Measurements from ENCODE around the gene IL32. TPM values are rescaled to one million over a fixed set of nuclear protein-coding genes. Genes with fewer than 3 reads are reported as not detected.

IL32 gene
- polyA plus RNA-seq, 1 donor from 2014 or later: not detected

DNA sequence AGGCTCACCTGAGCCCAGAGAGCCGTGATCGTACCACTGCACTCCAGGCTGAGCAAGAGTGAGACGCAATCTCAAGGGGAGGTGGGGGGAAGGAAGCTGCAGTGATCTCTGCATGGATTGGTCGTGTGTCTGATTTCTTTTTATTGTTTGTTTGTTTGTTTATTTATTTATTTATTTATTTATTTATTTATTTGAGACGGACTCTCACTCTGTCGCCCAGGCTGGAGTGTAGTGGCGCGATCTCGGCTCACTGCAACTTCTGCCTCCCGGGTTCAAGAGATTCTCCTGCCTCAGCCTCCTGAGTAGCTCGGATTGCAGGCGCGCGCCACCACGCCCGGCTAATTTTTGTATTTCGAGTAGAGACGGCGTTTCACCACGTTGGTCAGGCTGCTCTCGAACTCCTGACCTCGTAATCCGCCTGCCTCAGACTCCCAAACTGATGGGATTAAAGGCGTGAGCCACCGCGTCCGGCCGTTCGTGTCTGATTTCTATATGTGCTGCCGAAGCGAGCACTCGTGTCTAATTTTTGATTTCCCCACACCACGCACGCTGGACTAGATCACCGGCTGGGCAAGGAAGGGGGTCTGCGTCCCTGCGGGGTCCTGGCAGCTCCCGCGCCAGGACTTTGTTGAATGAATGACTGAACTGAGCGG is 45.7 kb upstream of the IL32 start:
- no peaks in the 10 kb centered on the region for H3K79me2 ChIP-seq (replicated peaks; ENCODE audit: insufficient read depth, low read length)
- H3K27me3 ChIP-seq (ENCODE audit: insufficient read depth, low read depth, low read length): peaks cover 38% of the 10 kb centered on the region
- no peak overlapping the region for H3K27ac ChIP-seq (ENCODE audit: low read length)
- H3K9ac ChIP-seq (ENCODE audit: low read length): no peak overlapping the region
- H3K36me3 ChIP-seq (ENCODE audit: insufficient read depth, low read length): no peaks in the 10 kb centered on the region
- TF ChIP-seq MXI1 (conservative IDR thresholded peaks at IDR 0.05; ENCODE audit: poor library complexity, severe bottlenecking) (no peak), EP300 (conservative IDR thresholded peaks at IDR 0.05; ENCODE audit: poor library complexity, severe bottlenecking) (no peak), RAD21 (conservative IDR thresholded peaks at IDR 0.05) (no peak), POLR2AphosphoS5 (IDR thresholded peaks at IDR 0.05) (no peak), TAF1 (IDR thresholded peaks at IDR 0.05; ENCODE audit: low read depth) (no peak)
- peak overlapping the region; percentile 55 for H3K4me3 ChIP-seq (ENCODE audit: low read length)
- no peak overlapping the region for H2AFZ ChIP-seq (ENCODE audit: low read depth, low read length)
- H3K9me2 ChIP-seq (ENCODE audit: insufficient read depth, low read length): no peaks in the 10 kb centered on the region
- H3F3A ChIP-seq (ENCODE audit: insufficient read depth, low read length, poor library complexity, severe bottlenecking): no peaks in the 10 kb centered on the region
- no peaks in the 10 kb centered on the region for H4K20me1 ChIP-seq (ENCODE audit: insufficient read depth)
- no peaks in the 10 kb centered on the region for H3K9me3 ChIP-seq (ENCODE audit: low read length)
- no peak overlapping the region for H3K4me2 ChIP-seq (ENCODE audit: low read length)

DNA sequence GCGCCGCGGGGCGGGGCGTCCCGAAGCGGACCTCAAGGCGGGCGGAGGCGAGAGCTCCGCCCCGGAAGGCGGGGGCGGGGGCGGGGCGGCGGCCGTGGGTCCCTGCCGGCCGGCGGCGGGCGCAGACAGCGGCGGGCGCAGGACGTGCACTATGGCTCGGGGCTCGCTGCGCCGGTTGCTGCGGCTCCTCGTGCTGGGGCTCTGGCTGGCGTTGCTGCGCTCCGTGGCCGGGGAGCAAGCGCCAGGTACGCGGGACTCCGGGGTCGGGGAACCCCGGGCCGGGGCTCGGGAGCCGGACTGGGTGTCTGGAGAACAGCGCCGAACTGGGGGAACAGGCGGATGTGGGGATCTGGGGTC is 45.2 kb upstream of the IL32 start, which contains the start of gene TNFRSF12A:
Gene TNFRSF12A, plus strand, starts transcription at position 122 of the 357 bp plus-strand sequence. Its CDS starts 30 bp downstream, at position 152.
- peak within 1 kb of the TSS; percentile 55 for H3K4me3 ChIP-seq (ENCODE audit: low read length)
- H3K4me2 ChIP-seq (ENCODE audit: low read length): no peak within 1 kb of the TSS
- H3K27me3 ChIP-seq (ENCODE audit: insufficient read depth, low read depth, low read length): peaks cover 38% of the 10 kb centered on the region
- H3K36me3 ChIP-seq (ENCODE audit: insufficient read depth, low read length): no peaks in the 10 kb centered on the region
- no peak for TF ChIP-seq MXI1 (conservative IDR thresholded peaks at IDR 0.05; ENCODE audit: poor library complexity, severe bottlenecking)
- TF ChIP-seq POLR2AphosphoS5 (IDR thresholded peaks at IDR 0.05): no peak
- TF ChIP-seq, protein P1, sequence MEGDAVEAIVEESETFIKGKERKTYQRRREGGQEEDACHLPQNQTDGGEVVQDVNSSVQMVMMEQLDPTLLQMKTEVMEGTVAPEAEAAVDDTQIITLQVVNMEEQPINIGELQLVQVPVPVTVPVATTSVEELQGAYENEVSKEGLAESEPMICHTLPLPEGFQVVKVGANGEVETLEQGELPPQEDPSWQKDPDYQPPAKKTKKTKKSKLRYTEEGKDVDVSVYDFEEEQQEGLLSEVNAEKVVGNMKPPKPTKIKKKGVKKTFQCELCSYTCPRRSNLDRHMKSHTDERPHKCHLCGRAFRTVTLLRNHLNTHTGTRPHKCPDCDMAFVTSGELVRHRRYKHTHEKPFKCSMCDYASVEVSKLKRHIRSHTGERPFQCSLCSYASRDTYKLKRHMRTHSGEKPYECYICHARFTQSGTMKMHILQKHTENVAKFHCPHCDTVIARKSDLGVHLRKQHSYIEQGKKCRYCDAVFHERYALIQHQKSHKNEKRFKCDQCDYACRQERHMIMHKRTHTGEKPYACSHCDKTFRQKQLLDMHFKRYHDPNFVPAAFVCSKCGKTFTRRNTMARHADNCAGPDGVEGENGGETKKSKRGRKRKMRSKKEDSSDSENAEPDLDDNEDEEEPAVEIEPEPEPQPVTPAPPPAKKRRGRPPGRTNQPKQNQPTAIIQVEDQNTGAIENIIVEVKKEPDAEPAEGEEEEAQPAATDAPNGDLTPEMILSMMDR (IDR thresholded peaks at IDR 0.05; ENCODE audit: poor library complexity, severe bottlenecking): no peak
- TF ChIP-seq TAF1 (IDR thresholded peaks at IDR 0.05; ENCODE audit: low read depth): no peak
- TF ChIP-seq EZH2 (IDR thresholded peaks at IDR 0.05; ENCODE audit: borderline replicate concordance, insufficient read depth, low read length, poor library complexity, severe bottlenecking): no peak
- TF ChIP-seq, protein P2, sequence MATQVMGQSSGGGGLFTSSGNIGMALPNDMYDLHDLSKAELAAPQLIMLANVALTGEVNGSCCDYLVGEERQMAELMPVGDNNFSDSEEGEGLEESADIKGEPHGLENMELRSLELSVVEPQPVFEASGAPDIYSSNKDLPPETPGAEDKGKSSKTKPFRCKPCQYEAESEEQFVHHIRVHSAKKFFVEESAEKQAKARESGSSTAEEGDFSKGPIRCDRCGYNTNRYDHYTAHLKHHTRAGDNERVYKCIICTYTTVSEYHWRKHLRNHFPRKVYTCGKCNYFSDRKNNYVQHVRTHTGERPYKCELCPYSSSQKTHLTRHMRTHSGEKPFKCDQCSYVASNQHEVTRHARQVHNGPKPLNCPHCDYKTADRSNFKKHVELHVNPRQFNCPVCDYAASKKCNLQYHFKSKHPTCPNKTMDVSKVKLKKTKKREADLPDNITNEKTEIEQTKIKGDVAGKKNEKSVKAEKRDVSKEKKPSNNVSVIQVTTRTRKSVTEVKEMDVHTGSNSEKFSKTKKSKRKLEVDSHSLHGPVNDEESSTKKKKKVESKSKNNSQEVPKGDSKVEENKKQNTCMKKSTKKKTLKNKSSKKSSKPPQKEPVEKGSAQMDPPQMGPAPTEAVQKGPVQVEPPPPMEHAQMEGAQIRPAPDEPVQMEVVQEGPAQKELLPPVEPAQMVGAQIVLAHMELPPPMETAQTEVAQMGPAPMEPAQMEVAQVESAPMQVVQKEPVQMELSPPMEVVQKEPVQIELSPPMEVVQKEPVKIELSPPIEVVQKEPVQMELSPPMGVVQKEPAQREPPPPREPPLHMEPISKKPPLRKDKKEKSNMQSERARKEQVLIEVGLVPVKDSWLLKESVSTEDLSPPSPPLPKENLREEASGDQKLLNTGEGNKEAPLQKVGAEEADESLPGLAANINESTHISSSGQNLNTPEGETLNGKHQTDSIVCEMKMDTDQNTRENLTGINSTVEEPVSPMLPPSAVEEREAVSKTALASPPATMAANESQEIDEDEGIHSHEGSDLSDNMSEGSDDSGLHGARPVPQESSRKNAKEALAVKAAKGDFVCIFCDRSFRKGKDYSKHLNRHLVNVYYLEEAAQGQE (IDR thresholded peaks at IDR 0.05; ENCODE audit: borderline replicate concordance): no peak
- no peak for TF ChIP-seq EP300 (conservative IDR thresholded peaks at IDR 0.05; ENCODE audit: poor library complexity, severe bottlenecking)
- TF ChIP-seq RAD21 (conservative IDR thresholded peaks at IDR 0.05): no peak
- no peak for TF ChIP-seq SMC3 (conservative IDR thresholded peaks at IDR 0.05; ENCODE audit: poor library complexity)
- no peaks in the 10 kb centered on the region for H3K9me3 ChIP-seq (ENCODE audit: low read length)
- H3K9me2 ChIP-seq (ENCODE audit: insufficient read depth, low read length): no peaks in the 10 kb centered on the region
- H3K9ac ChIP-seq (ENCODE audit: low read length): peak within 1 kb of the TSS; percentile 5
- H3K79me2 ChIP-seq (replicated peaks; ENCODE audit: insufficient read depth, low read length): no peaks in the 10 kb centered on the region
- H3K27ac ChIP-seq (ENCODE audit: low read length): no peak within 1 kb of the TSS
- H3F3A ChIP-seq (ENCODE audit: insufficient read depth, low read length, poor library complexity, severe bottlenecking): no peaks in the 10 kb centered on the region
- H2AFZ ChIP-seq (ENCODE audit: low read depth, low read length): no peak within 1 kb of the TSS
- H4K20me1 ChIP-seq (ENCODE audit: insufficient read depth): no peaks in the 10 kb centered on the region
